GM19238 (cell line): ENCODE data around the gene SPATA16.

Experiments
- DNase-seq: peaks from one replicate; pipeline ENCODE4 v3.0.0; 2011; ENCODE audit warnings: low spot score; ENCODE audit not compliant: insufficient read length

SPATA16 gene

DNA sequence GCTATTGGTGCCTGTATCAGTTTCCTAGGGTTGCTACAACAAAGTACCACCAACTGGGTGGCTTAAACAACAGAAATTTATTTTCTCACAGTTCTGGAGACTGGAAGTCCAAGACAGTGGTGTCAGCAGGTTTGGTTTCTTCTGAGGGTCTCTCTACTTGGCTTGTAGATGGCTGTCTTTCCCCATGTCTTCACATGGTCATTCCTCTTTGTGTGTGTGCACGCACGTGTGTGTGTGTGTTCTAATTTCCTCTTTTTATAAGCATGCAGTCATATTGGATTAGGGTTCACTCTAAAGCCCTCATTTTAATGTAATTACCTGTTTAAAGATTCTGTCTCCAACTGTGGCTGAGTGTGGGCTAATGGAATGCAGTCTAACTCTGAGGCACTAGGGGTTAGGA, 182.5 kb downstream of the SPATA16 start:
- DNase-seq = no peak

DNA sequence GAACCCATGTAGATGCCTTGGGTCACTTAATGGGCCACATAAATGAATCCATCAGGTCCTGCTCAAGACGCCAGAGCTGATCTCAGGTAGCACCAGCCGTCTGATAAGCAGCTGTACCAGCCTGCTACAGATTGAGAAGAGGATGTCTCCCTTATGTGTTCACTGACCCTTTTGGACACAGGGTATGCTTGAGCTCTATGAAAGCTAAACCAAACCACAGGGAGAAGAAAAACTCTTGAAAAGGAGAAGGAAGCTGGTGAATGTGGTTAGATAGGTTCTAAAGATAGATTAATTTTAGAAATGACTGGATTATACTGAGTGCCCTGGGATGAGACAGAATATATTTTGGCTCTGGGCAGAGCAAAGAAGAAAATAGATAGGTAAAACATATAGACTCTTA, 187.5 kb downstream of the SPATA16 start:
- DNase-seq = no peak

DNA sequence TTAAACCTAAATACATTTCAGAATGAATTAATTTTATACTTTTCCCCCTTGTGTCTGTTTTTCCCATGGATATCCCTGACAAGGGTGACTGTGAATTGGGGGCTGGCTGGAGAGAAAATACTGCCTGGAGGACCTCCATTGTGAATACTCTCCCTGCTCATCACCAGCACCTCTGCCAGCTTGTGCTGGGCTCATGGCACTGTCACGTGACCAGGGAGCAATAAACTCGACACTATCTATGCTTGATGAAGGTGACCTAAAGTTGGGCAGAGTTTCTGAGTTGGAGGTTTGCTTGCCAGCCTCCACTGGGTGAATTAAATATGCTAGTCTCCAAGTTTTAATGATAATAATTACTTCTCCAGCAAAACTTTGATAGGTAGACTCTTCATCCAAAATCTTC, 189.5 kb downstream of the SPATA16 start:
- DNase-seq = no peak

DNA sequence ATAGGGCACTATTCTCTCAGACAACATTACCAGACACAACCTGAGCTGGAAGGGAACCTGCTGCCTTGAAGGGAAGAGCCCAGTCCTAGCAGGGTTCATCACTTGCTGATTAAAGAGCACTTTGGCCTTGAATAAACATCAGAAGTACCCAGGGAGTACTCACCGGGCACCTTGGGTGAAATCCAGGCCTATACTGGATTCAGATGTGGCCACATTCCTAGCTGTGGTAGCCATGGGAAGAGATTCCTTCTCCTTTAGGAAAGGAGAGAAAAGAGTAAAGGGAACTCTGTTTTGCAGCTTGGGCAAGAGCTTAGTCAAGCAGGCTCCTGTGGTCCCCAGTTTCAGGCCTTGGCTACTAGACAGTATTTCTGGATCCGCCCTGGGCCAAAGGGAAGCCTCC, 195.0 kb downstream of the SPATA16 start:
- no peak for DNase-seq

DNA sequence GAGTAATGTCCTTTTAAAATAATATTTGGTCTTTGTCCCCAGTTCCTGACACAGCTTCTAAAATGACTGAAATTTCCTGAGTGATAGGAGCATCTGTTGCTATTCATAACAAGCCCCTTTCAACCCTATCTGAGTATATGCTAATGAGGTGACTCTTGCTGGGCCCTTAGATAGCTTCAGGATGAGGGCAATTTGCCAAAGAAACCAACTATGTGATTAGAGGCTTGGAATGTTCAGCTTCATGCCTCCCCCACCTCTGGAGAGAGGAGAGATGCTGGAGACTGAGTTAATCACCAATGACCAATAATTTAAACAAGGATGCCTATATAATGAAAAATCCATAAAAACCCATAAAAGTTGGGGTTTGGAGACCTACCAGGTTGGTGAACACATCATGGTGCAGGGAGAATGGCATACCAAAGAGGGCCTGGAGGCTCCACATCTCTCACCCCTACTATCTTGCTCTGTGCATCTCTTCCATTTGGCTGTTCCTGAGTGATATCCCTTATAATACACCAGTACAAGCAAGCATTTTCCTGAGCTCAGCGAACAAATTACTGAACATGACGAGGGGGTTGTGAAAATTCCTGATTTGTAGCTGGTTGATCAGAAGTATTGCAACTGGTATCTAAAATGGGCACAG, 201.3 kb downstream of the SPATA16 start:
- no peak for DNase-seq

DNA sequence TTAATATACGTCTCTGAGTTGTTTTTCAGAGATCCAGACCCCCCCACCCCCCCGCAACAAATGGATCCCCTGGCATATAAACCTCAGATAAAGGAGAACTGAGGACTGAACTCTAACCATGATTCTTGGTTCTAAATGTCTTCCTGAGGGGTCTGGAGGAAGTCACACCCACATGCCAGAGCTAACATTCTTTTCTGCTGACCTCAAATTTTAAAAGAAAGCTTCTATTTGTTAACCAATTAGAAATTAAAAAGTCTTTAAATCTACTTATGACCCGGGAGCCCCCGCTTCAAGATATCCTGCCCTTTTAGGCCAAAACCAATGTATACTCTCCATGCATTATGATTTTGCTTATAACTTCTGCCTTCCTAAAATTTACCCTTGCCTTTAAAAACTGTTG, 202.2 kb downstream of the SPATA16 start:
- DNase-seq = no peak

DNA sequence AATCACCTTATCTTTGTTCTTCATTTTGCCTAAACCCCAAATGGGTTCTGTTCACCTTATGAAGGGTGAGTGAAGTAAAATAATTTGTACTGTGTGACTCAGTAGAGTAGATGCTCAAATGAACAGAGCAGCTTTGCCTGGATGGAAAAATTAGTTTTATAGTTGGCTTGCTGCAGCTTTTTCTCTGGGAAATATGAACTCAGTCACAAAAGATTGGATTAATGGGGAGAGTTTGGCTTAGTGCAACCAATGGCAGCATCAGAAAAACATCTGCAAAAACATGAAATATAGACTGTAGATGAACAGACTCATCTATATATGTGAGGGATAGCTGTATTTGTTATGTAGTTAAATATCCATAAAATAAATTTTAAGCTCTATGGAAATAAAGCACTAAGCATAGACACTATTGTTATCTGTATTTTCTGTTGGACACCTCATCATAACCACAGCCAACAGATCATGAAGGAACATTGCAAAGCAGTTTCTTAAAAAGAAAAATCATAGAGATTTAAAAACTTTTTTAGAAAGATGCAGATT, 209.2 kb downstream of the SPATA16 start:
- no peak for DNase-seq

DNA sequence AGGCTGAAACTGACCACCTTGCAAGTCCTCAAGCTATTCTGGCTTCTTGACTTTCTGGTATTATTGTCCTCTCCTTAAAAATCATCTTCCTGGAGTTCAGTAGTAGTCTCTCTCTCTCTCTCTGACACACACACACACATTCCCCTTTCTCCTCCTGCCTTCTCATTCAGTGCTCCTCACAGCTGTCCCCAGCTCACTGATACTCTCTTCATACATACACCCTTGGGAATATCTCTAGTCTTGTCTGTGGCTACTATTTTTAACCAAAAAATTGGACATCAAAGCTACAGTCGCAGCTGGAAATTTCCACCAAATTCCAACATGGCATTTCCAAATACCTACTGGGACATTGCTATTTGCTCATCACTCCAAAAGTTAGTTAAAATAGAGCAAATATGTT, 211.6 kb downstream of the SPATA16 start:
- DNase-seq = no peak

DNA sequence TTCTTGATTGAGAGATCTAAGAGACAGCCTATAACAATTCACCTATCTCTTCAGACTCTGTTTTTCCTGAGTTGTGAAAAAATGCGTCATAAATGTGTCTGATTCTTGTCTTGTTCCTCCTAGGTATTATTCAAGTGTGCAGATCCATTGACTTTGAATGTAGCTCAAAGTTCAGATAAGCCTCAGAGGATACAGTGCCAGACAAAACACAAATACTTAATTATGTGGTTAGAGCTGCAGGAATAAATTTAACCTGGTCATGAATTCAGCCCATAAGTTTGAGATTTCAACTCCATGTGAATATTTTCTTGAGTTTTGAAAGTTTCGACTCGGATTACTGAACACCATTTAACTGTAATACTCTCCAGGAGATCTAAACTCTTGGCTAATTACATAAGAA, 216.5 kb downstream of the SPATA16 start:
- DNase-seq = no peak

DNA sequence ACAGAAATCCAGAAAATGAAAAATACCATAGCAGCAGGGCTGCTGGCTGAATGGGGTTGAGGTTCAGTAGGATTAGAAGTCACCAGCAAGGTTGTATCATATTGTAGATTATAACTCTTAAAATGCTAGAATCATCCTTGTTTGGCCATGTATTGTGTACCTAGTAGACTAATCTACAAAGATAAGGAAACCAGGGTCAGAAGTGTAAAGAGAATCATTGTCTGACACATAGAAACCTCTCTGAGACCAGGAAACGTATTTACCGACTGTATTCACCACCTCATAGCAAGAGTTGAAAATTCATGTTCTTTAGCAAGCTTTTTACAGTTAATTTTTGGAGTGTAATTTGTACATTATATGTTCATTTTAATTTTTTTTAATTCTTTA, 221.7 kb downstream of the SPATA16 start:
- DNase-seq = no peak

DNA sequence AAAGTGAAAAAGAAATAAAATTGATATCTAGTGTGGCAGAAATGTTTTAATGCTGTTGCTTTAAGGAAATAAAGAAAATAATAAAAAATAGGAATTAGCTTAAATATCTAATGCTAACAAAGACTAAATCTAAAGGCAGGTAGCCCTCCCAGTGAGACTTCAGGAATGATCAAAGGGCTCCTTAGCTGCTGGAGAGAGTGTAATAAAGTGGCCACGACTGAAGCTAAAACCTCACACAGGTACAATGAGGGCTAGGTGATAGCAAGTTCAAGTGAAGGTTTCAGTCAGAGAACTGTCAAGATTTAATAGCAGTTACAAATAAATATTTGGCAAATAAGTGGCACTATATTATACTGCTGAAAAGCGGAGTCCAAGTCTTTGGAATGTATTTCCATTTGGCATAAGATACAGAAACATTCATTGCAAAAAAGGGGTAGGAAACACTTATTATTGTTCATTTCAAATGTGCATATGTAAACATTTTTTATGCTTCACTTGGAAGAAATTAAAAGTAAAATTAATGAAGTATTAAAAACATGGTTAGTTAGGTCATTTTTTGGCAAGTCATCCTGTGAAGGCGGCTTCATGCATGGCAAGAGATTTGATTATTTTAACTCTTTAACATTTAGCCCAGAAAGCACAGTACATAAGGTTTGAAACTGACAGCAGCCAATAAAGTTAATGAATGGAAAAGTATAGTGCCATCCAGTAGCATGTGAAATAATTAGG, 222.3 kb downstream of the SPATA16 start:
- no peak for DNase-seq

DNA sequence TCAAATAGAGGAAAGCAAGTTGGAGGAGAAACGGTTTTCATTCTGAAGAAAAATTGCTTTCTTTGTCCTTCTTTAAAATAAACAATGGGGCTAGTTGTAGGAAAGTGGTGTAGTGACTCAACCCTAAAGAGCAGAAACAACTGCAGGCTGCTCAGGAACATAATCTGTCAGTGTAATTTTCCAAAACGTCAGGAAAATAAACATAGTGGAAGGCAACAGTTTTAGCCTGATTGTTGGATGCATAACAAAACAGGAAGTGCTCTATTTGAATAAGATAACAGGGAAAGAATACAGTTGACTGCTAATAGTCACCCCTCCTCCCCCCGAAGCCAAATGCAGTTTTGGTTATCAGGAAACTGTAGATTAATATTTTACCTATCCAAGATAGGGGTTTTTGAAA, 222.9 kb downstream of the SPATA16 start:
- DNase-seq = no peak

DNA sequence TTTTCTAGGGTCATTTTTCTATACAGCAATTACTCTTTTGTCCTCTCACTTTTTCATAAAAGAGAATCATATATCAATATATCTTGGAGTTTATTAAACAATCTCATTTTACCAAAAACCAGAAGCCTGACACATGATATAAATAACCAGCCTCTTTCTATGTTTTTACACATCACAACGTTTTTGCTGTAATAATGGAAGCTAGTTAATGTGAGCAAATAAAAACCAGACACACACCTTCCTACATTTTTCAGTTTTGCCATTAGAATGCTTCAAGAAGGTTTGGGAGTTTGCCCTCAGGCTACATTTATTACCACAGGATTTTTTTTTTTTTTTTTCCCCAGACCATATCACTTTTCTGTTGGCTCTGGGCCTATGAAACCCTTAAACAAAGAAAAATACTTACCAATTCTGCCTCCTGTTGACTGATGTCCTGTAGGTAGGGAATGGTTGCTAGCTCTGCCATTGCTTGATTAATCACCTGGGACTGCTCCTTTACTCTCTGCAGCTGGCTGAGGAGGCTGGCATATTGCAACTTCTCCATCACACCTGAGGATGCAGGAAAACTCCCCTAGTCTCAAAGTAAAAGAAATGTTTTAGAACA, 225.0 kb downstream of the SPATA16 start:
- DNase-seq = no peak

DNA sequence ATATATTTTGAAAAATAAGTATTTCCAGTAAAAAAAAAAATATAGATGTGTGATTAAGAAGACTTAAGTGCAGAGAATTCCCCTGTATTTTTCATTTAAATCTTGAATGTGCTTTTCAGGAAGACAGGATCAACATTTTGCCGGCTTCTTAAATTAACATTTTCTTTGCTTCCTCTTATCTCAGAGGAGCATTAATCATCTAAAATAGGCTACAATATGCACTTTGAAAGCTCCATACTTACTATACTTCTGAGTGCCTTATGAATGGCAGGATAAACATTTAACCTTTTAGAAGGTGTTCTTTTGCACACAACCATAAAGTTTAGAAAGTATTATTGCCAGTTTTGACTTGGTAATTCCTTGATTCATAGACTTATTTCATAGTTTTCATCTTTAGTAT, 226.2 kb downstream of the SPATA16 start:
- no peak for DNase-seq

DNA sequence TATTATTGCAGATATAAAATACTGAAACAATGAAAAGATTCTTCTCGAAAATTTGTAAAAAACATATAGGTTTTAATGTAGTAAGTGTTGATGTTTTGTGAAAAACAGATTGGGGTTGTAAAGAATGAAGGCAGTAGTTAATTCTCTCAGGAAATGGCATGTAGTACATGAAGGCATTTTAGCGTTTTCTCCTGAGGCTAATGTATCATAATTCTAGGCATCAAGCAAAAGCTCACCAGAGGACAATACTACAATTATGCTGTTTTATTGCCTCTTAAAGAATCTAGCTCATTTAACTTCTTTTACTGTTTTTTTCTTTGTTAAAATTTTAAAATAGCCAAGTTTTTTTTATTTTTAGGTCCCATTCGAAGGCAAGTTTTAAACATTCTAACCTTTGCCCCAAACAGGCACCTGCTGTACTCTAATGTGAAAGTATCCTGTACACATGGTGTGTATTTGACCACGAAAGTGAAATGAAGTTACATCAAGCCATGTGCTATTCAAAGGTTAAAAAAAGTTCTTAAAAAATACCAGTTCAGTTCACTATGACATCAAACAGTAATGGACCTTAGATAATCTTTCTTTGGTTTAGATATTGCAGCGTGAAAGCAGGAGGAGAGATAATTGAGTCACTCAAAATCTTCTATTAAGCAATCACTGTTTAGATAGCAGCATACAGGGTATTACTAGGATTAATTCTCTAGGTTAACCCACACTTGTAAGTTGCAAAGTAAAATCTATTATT, 227.0 kb downstream of the SPATA16 start:
- DNase-seq = no peak

DNA sequence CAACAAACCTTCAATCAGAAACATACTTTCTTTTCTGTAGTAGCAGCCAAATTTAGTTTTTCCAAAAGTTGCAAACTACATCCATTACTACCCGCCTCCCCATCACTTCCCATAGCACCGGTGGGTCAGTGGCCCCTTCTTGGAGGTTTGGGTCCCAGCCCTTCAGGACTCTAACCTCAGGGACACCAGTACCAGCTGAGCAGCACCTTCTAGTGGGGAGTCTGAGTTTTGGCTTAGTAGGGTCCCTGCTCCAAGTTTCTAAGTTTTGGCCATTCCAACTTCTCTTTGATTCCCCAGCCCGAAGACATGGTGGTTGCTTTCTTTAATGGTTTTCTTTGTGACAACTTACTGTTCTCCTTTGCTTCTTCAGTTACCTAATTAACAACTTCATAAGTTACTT, 229.9 kb downstream of the SPATA16 start:
- DNase-seq = no peak

DNA sequence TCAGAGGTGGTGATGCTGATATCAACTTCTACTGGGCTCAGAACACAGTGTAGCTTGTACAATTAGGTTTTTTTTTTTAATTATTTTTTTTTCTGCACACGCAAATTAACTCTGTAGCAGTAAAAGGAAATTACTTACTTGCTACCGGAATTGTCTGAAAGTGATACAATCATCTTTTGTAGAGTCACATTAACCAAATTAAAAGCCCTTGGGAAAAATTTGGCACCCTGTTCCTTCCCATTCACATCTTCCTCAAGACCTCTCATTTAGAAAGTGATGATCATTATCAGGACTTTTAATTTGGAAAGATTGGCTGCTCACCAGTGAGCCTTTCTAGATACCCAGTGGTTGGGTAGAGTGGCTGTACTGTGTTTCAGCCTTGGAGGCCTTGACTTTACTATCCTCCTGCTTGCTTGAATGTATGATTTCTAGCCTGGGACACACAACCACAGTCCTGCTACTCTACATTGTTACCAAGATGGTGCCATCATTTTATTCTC, 232.2 kb downstream of the SPATA16 start:
- DNase-seq = no peak

DNA sequence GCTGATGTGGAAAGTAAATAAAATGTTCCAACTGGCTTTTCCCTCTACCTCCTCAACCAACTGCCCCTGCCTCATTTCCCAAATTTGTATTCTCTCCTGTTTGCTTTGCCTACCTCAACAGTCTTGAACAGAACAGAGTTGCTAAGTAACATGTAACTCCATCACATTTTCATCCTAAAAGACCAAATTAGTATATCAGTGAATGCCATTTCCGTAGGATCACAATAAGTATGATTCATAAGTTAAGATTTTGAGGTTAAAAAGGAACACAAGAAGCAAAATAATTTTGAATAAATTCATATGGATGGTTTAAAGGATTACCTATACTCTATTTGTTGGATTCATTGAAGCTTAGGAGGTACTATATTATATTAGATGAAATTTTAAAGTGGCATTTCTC, 235.6 kb downstream of the SPATA16 start:
- DNase-seq = no peak

DNA sequence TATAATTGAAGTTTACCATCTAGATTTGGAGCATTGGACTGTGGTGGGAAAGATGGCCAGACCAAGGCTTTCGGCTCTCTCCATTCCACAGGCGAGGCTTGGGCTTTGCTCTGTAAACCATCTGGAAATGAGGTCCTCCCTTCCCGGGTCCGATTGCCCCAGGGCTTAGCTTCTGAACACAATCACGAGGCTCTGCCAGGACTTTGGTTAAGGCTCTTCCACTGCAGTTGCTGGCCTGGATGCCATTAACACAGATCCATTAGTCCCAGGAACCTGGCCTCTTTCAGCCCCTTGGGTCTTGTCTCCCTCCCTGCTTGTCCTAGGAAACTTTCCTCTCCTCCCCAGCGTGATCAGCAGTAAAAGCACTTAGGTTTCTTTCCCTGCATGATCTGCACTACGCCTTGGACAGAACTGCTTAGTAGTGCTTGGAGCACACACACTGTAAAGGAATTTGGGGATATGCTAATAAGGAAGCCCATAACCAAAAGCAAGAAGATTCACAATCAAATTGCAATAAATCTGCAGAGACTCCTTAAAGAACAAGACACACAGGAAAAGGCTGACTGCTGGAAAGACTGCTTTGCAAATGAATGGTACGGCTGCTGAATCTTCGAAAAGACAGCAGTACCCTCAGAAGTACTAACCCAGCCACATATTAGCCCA, 236.2 kb downstream of the SPATA16 start:
- DNase-seq = no peak

DNA sequence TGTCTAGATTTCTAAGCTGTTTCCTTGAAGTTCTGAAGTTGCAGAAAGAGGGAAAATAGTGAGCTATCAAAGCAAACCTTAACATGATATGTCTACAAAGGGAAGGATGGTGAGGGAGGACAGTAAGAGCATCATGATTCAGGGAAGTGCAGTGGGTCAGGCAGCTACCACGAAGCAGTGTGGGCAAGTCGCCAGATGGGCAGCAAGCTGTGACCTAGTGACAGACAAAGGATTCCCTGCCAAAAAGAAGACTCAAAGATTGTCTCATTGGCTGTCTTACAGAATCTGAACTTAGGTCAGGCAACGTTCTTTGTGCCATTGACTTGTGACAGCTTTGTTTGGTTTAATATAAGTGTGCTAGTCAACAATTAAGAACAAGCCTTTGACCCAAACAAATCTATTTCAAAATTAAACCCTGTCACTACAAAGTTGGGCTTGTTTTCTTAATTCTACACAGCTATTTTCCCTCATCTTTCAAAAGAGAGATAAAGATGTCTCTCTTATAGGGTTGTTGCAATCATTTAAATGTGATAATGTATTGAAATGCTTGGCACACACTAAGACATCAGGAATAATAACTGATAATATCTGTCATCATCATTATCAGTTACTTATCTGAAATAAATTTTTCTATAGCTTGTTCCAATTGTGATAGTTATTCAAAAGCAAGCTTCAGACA, 237.3 kb downstream of the SPATA16 start:
- DNase-seq = no peak

DNA sequence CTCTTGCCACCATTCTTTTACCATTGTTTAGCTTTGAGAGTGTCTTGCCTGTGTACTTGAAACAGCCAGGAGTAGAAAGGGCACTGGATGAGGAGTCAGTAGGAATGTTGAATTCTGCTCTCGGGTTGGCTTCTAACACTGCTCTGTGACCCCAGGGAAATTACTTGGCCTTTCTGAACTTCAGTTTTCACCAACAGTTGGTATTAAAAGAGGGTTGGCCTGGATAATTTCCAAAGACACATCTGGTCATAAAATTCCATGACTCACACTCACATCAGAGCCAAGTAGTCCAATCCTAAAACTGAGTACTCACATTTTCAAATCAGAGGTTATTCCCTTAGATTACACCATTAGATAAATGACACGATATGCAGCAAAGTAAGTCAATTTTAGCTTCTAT, 248.9 kb downstream of the SPATA16 start:
- no peak for DNase-seq
